SK-N-SH (cell line): ENCODE data around the gene TNRC6C. TPM values are rescaled to one million over a fixed set of nuclear protein-coding genes. Genes with fewer than 3 reads are reported as not detected.

Experiments
- CTCF ChIA-PET: fragments of 300-600, 350-600 bp; formaldehyde crosslinking; extraction: SDS; loops from one replicate; lab custom pipeline; 2021; lab: Yijun Ruan, JAX
- POLR2A ChIA-PET: fragments of 350-600 bp; sonication (Branson Sonifier 250); formaldehyde crosslinking; extraction: SDS; loops from one replicate; lab custom pipeline; 2020; ENCODE audit warnings: antibody characterized with exemption, inconsistent platforms; lab: Yijun Ruan, JAX
- DNase-seq: peaks from one replicate; pipeline ENCODE4 v3.0.0; 2012
- H2AFZ ChIP-seq: fragments of 200-600 bp; sonication (generic); 2 replicates; pipeline ENCODE4 v1.8.1; 2016; ENCODE audit warnings: antibody characterized with exemption, mild to moderate bottlenecking, low read depth
- H3F3A ChIP-seq: fragments of 200-600 bp; sonication (generic); replicated peaks from 2 replicates; pipeline ENCODE3; 2016; ENCODE audit warnings: antibody characterized with exemption, mild to moderate bottlenecking; ENCODE audit not compliant: insufficient read depth
- H3K27ac ChIP-seq, 2 experiments: fragments of 200-500 bp in 1 of 2; fragments of 200-600 bp in 1 of 2; sonication (Bioruptor generic) in 1 of 2; sonication (generic), shearing (Covaris generic) in 1 of 2; 2 replicates each; pipeline versions ENCODE4 v1.5.1 to v1.6.1; 2014 to 2016; ENCODE audit warnings: low read depth in 2 of 2, inconsistent platforms in 1 of 2, low read length in 1 of 2, mild to moderate bottlenecking in 1 of 2, mixed read lengths in 1 of 2
- H3K27me3 ChIP-seq: fragments of 200-600 bp; sonication (generic), shearing (Covaris generic); 2 replicates; pipeline ENCODE4 v1.6.1; 2016; ENCODE audit warnings: mixed run types; ENCODE audit not compliant: insufficient read depth
- H3K36me3 ChIP-seq, 2 experiments: fragments of 200-500 bp in 1 of 2; fragments of 200-600 bp in 1 of 2; sonication (Bioruptor generic) in 1 of 2; sonication (generic) in 1 of 2; replicated peaks in 1 of 2; 2 replicates each; pipeline versions ENCODE3 to v1.5.1; 2014 to 2016; ENCODE audit warnings: low read length in 1 of 2, mild to moderate bottlenecking in 1 of 2; ENCODE audit not compliant: insufficient read depth in 2 of 2, control insufficient read depth in 1 of 2
- H3K4me1 ChIP-seq, 2 experiments: fragments of 200-500 bp in 1 of 2; fragments of 200-600 bp in 1 of 2; sonication (Bioruptor generic) in 1 of 2; sonication (generic), shearing (Covaris generic) in 1 of 2; 2 replicates each; pipeline versions ENCODE4 v1.5.1 to v1.6.1; 2014 to 2016; ENCODE audit warnings: low read depth in 1 of 2, low read length in 1 of 2, mixed run types in 1 of 2; ENCODE audit not compliant: insufficient read depth in 2 of 2, control insufficient read depth in 1 of 2
- H3K4me2 ChIP-seq: fragments of 200-600 bp; sonication (generic), shearing (Covaris generic); 2 replicates; pipeline ENCODE4 v1.6.1; 2017; ENCODE audit warnings: mixed run types
- H3K4me3 ChIP-seq, 2 experiments: fragments of 200-500 bp in 1 of 2; fragments of 200-600 bp in 1 of 2; sonication (Bioruptor generic) in 1 of 2; sonication (generic), shearing (Covaris generic) in 1 of 2; 2 replicates each; pipeline versions ENCODE4 v1.5.1 to v1.8.1; 2014 to 2016; ENCODE audit warnings: low read depth in 2 of 2, inconsistent platforms in 1 of 2, low read length in 1 of 2, mild to moderate bottlenecking in 1 of 2, mixed read lengths in 1 of 2, moderate library complexity in 1 of 2
- H3K79me2 ChIP-seq: fragments of 200-600 bp; sonication (generic); 2 replicates; pipeline ENCODE4 v1.8.1; 2017; ENCODE audit warnings: mild to moderate bottlenecking; ENCODE audit not compliant: insufficient read depth
- H3K9ac ChIP-seq: fragments of 200-600 bp; sonication (generic); 2 replicates; pipeline ENCODE4 v1.6.1; 2017; ENCODE audit warnings: mixed run types
- H3K9me2 ChIP-seq: fragments of 200-600 bp; sonication (generic); 2 replicates; pipeline ENCODE4 v1.6.1; 2017; ENCODE audit warnings: mixed run types
- H3K9me3 ChIP-seq: fragments of 200-600 bp; sonication (generic); 2 replicates; pipeline ENCODE4 v1.6.1; 2017; ENCODE audit warnings: mixed run types, mild to moderate bottlenecking, moderate library complexity
- H4K20me1 ChIP-seq: fragments of 200-600 bp; sonication (generic); 2 replicates; pipeline ENCODE4 v1.6.1; 2017; ENCODE audit warnings: mild to moderate bottlenecking, mixed run types; ENCODE audit not compliant: insufficient read depth
- CHD2 ChIP-seq: fragments of 150-350 bp; IDR thresholded peaks from 2 replicates; pipeline ENCODE4 v1.6.1; 2018; ENCODE audit warnings: low read length; ENCODE audit not compliant: partially characterized antibody
- CTCF ChIP-seq: fragments of 200-600 bp; sonication (generic); IDR thresholded peaks from 2 replicates; pipeline ENCODE4 v1.6.1; 2017; ENCODE audit warnings: antibody characterized with exemption, mild to moderate bottlenecking, moderate library complexity
- ELF1 ChIP-seq: IDR thresholded peaks from 2 replicates; pipeline ENCODE4 v1.4.0; 2012
- GATA2 ChIP-seq: sonication (generic); formaldehyde crosslinking; IDR thresholded peaks from 2 replicates; pipeline ENCODE4 v1.5.0; 2020; ENCODE audit warnings: mild to moderate bottlenecking, missing genetic modification reagents
- MEF2A ChIP-seq: IDR thresholded peaks from 2 replicates; pipeline ENCODE4 v1.4.0; 2012; ENCODE audit warnings: low read depth, borderline replicate concordance
- MXI1 ChIP-seq: IDR thresholded peaks from 2 replicates; pipeline ENCODE4 v1.6.1; 2012; ENCODE audit warnings: mild to moderate bottlenecking, low read depth, low read length, improper control_type of control experiment
- PBX3 ChIP-seq: IDR thresholded peaks from 2 replicates; pipeline ENCODE4; 2012
- RCOR1 ChIP-seq: fragments of 150-350 bp; IDR thresholded peaks from 2 replicates; pipeline ENCODE4 v1.6.1; 2017; ENCODE audit warnings: antibody characterized with exemption, low read length
- RXRA ChIP-seq: IDR thresholded peaks from 2 replicates; pipeline ENCODE4 v1.4.0; 2012; ENCODE audit warnings: low read depth, mild to moderate bottlenecking, borderline replicate concordance
- SIN3A ChIP-seq: IDR thresholded peaks from 2 replicates; pipeline ENCODE4 v1.6.1; 2012; ENCODE audit warnings: low read depth, mild to moderate bottlenecking, low read length, moderate library complexity, borderline replicate concordance
- YY1 ChIP-seq: IDR thresholded peaks from 2 replicates; pipeline ENCODE4 v1.4.0; 2012; ENCODE audit warnings: low read depth, mild to moderate bottlenecking
- WGBS: methylation state at CpG from one replicate; pipeline ENCODE4 v1.1.6; 2017; ENCODE audit warnings: low lambda C conversion rate; 5-methylcytosine and 5-hydroxymethylcytosine counted together
- polyA plus RNA-seq, 3 experiments: library from polyadenylated mRNA; depleted of rRNA; stranded (reverse); fragments of >200 nt; gene quantifications; 2 replicates each; pipeline ENCODE4 v1.2.3, GENCODE V29; 2012

TNRC6C gene
- polyA plus RNA-seq, 1 of the 3 experiments (the other 2 are of a cell fraction), result 2.2 TPM

GRCh38 chr17:78034429-78035091 lies 76.1 kb downstream of the TNRC6C start (continued):
- peak; percentile 54; the same call in 1 of the 2 replicates for TF ChIP-seq PBX3
- TF ChIP-seq CTCF, result no peak

- Histone ChIP-seq H3K36me3 (peaks cover 0 to 7% of the 10 kb centered on the region in 2 experiments), H3K4me1 (peaks cover 17 to 35% of the 10 kb centered on the region in 2 experiments), H3K27ac (no peak overlapping the region), H3K4me3 (no peak overlapping the region), H3K27me3 (no peaks in the 10 kb centered on the region), H3K9ac (no peak overlapping the region), H3K9me2 (no peaks in the 10 kb centered on the region), H3K4me2 (no peak overlapping the region), H3F3A (peaks cover 29% of the 10 kb centered on the region), H2AFZ (no peak overlapping the region), H4K20me1 (no peaks in the 10 kb centered on the region), H3K9me3 (no peaks in the 10 kb centered on the region), H3K79me2 (peaks cover 7% of the 10 kb centered on the region)
- POLR2A ChIA-PET, result no interaction called here
- 96% methylated on average over 7 of the region's 7 CpGs for WGBS
- CTCF ChIA-PET, result interaction anchor here (1.2 to 3.4 kb wide), 4 partner anchors 17 to 48 kb away, joined by 4 to 39 read pairs (median 4); no protein-coding TSS in a partner anchor
- no peak for DNase-seq
- TF ChIP-seq MXI1 (no peak), RXRA (no peak), GATA2 (CRISPR knock-in tag) (no peak), YY1 (no peak), RCOR1 (no peak), ELF1 (no peak), MEF2A (no peak), SIN3A (no peak), CHD2 (no peak)
Measured at GRCh38 chr17:78037280-78037679, 78.8 kb downstream of the TNRC6C start.

GRCh38 chr17:78038748-78039288 lies 80.3 kb downstream of the TNRC6C start:
- H3K27me3 ChIP-seq, result no peaks in the 10 kb centered on the region
- CTCF ChIA-PET, result interaction anchor here (1.7 to 4.2 kb wide), 2 partner anchors 18 to 46 kb away, joined by 4 to 49 read pairs; no protein-coding TSS in a partner anchor

More at GRCh38 chr17:78038748-78039288, 80.3 kb downstream of the TNRC6C start:
- H3F3A ChIP-seq, result peaks cover 23% of the 10 kb centered on the region
- POLR2A ChIA-PET, result interaction anchor here (0.7 to 3.2 kb wide), 2 partner anchors 81 to 101 kb away, joined by 3 to 17 read pairs; partner anchors contain the start of gene TNRC6C
- H3K27ac ChIP-seq, result peak overlapping the region in 1 of 2 experiments; percentile 100; a peak in 2 of 4 replicates
- H3K9ac ChIP-seq, result no peak overlapping the region
- TF ChIP-seq GATA2 (CRISPR knock-in tag) (0 out of 2 replicates have a peak, but pooled peaks have one; percentile 22), MEF2A (no peak)
- no peak overlapping the region for H2AFZ ChIP-seq
- H4K20me1 ChIP-seq, result no peaks in the 10 kb centered on the region
- no peak overlapping the region for H3K4me3 ChIP-seq
- peaks cover 14 to 41% of the 10 kb centered on the region in 2 experiments for H3K4me1 ChIP-seq
- peaks cover 0 to 7% of the 10 kb centered on the region in 2 experiments for H3K36me3 ChIP-seq
- DNase-seq, result no peak
- 95% methylated on average over 11 of the region's 11 CpGs for WGBS
- H3K9me3 ChIP-seq, result no peaks in the 10 kb centered on the region
- peaks cover 22% of the 10 kb centered on the region for H3K79me2 ChIP-seq
- H3K9me2 ChIP-seq, result no peaks in the 10 kb centered on the region
- H3K4me2 ChIP-seq, result no peak overlapping the region
